GM18519 (cell line): ENCODE results near the gene TMEM82.

Experiments used
- ATAC-seq: cut with Tn5 transposase; IDR thresholded peaks from one replicate; pipeline ENCODE4 v1.9.1; 2021; ENCODE audit warnings: mild to moderate bottlenecking, moderate library complexity; ENCODE audit not compliant: unreplicated experiment, low FRiP score

Gene TMEM82

GRCh38 chr1:15775706-15776105 is 33.4 kb downstream of the TMEM82 start:
- ATAC-seq = no peak

DNA sequence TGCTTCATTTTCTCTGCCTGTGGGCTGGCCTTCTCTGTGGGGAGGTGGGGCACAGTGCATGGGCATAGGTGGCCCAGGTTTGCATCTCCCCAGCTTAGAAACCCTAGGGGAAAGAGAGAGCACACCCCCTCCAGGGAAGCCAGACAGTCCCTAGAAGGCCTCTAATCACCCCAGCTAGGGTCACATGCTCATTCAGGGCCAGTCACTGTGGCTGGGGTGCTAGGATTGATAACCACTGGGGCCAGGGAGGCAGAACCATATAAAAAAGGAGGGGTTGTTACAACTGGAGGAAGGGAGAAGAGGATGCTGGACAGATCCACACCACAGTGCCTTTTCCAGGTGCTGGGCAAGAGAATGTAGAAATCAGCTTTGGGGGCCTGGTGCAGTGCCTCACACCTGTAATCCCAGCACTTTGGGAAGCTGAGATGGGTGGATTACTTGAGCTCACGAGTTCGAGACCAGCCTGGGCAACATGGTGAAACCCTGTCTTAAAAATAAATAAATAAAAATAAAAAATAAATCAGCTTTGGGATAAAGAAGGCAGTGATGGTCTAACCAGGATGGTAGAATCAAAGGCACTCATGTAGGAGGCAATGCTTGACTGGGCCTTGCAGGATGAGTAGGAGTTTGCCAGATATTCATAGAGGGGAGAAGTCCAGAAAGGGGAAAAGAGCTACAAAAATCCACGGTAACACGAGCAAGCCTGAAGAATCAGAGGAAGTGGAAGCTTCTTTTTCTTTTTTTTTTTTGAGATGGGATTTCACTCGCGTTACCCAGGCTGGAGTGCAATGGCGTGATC is 35.8 kb downstream of the TMEM82 start:
- ATAC-seq = no peak

DNA sequence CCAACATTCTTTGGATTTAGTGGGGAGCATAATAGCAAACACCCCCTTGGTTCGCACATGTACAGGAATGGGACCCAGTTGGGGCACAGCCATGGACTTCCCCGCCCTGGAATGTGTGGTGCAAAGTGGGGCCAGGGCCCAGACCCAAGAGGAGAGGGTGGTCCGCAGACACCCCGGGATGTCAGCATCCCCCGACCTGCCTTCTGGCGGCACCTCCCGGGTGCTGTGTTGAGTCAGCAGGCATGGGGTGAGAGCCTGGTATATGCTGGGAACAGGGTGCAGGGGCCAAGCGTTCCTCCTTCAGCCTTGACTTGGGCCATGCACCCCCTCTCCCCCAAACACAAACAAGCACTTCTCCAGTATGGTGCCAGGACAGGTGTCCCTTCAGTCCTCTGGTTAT is 43.4 kb downstream of the TMEM82 start:
- ATAC-seq = no peak

- no peak for ATAC-seq
Measured at GRCh38 chr1:15786581-15786980, 44.3 kb downstream of the TMEM82 start.

GRCh38 chr1:15788624-15789301 is 46.5 kb downstream of the TMEM82 start:
- no peak for ATAC-seq

GRCh38 chr1:15796086-15796462 is 53.8 kb downstream of the TMEM82 start:
- no peak for ATAC-seq
